ENCODE results near the gene USP46.

DNA sequence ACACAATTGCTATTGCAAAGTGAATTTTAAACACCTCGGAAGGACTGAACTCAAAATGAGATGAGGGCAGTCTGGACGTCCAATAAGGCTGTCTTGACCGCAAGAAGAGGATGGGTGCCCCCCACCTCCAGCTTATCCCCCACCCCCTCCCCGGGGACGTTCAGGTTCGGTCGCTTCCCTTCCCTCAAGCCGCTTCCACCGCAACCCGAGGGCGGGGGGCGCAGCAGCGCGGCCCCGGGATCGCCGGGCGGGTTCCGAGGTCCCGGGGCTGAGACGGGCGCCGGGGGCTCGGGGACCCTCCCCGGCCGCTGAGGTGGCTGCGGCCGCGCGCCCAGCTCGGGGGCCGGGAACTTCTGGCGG, 480 bp downstream of the USP46 start:
- TF ChIP-seq POLR2A (IDR thresholded peaks at IDR 0.05; ENCODE audit: low read length) (no peak), GATA1 (IDR thresholded peaks at IDR 0.05; ENCODE audit: low read depth, low read length) (no peak)

Measured in erythroblast (primary cell).